Natural killer cell (primary cell): ENCODE results near the gene RPS6KA5. TPM values are rescaled to one million over a fixed set of nuclear protein-coding genes. Genes with fewer than 3 reads are reported as not detected.

Experiments used
- ATAC-seq, 3 donors: fragments of 150-1000 bp in 2 of 3; fragments of 200-7000 bp in 1 of 3; cut with Tn5 transposase; 1 replicate in 1 of 3; 2 replicates in 2 of 3; pipeline ENCODE4 v1.10.0; 2021; ENCODE audit warnings: mild to moderate bottlenecking in 2 of 3, moderate library complexity in 2 of 3
- DNase-seq, 2 donors: peaks; one replicate each; pipeline versions ENCODE4 v3.0.0 to v3.0.0-alpha.2; 2013 to 2021; ENCODE audit warnings: mixed read lengths in 1 of 2
- H3K27ac ChIP-seq: one replicate; pipeline ENCODE4 v1.5.1; 2013; ENCODE audit warnings: mild to moderate bottlenecking, low read length
- H3K27me3 ChIP-seq: one replicate; pipeline ENCODE4 v1.6.1; 2013; ENCODE audit warnings: low read length; ENCODE audit not compliant: control insufficient read depth, insufficient read depth
- H3K36me3 ChIP-seq: one replicate; pipeline ENCODE4 v1.6.1; 2013; ENCODE audit warnings: low read length; ENCODE audit not compliant: control insufficient read depth, insufficient read depth
- H3K4me1 ChIP-seq: one replicate; pipeline ENCODE4 v1.6.1; 2013; ENCODE audit warnings: low read length; ENCODE audit not compliant: control insufficient read depth, insufficient read depth
- H3K4me3 ChIP-seq: one replicate; pipeline ENCODE4 v1.5.1; 2013; ENCODE audit warnings: low read length
- H3K9me3 ChIP-seq: one replicate; pipeline ENCODE4 v1.6.1; 2013; ENCODE audit warnings: low read length; ENCODE audit not compliant: control insufficient read depth, insufficient read depth
- H3K27ac Mint-ChIP-seq, 2 donors: one replicate each; pipeline ENCODE4 v1.8.0; 2022; ENCODE audit warnings: mild to moderate bottlenecking in 2 of 2, mixed read lengths in 2 of 2, moderate library complexity in 1 of 2
- H3K27me3 Mint-ChIP-seq, 2 donors: one replicate each; pipeline ENCODE4 v1.8.0; 2022; ENCODE audit warnings: low read depth in 2 of 2, mixed read lengths in 2 of 2
- H3K36me3 Mint-ChIP-seq: one replicate; pipeline ENCODE4 v1.8.0; 2022; ENCODE audit warnings: mixed read lengths
- H3K4me1 Mint-ChIP-seq, 2 donors: one replicate each; pipeline ENCODE4 v1.8.0; 2022; ENCODE audit warnings: mixed read lengths in 2 of 2
- H3K4me3 Mint-ChIP-seq: one replicate; pipeline ENCODE4 v1.8.0; 2022; ENCODE audit warnings: mild to moderate bottlenecking, moderate library complexity, mixed read lengths
- H3K9me3 Mint-ChIP-seq, 2 donors: one replicate each; pipeline ENCODE4 v1.8.0; 2022; ENCODE audit warnings: mixed read lengths in 2 of 2
- WGBS: methylation state at CpG from one replicate; pipeline ENCODE4 v1.1.7; 2013; ENCODE audit warnings: missing lambda C conversion rate; ENCODE audit not compliant: insufficient coverage; 5-methylcytosine and 5-hydroxymethylcytosine counted together
- intact Hi-C: fragments of 100-400 bp; cut with micrococcal nuclease; formaldehyde crosslinking; loops from one replicate; pipeline ENCODE4 v1.14.2; 2022
- total RNA-seq, 4 donors: library from RNA; stranded (reverse); fragments of 120-200 nt in 1 of 4; gene quantifications; one replicate each; pipeline versions ENCODE4 v1.2.3 to v1.2.4, GENCODE V29; 2013 to 2022
- TF ChIP-seq, protein P1 (sequence below): fragments of 200-600 bp; IDR thresholded peaks from one replicate; pipeline ENCODE4 v1.8.0; 2022; ENCODE audit warnings: antibody characterized with exemption

The RPS6KA5 gene
- total RNA-seq, 3 donors from 2014 or later (not counting 1 experiment from before 2014, with no cell fraction given): 24.1 to 28.5 (median 27.9) TPM

DNA sequence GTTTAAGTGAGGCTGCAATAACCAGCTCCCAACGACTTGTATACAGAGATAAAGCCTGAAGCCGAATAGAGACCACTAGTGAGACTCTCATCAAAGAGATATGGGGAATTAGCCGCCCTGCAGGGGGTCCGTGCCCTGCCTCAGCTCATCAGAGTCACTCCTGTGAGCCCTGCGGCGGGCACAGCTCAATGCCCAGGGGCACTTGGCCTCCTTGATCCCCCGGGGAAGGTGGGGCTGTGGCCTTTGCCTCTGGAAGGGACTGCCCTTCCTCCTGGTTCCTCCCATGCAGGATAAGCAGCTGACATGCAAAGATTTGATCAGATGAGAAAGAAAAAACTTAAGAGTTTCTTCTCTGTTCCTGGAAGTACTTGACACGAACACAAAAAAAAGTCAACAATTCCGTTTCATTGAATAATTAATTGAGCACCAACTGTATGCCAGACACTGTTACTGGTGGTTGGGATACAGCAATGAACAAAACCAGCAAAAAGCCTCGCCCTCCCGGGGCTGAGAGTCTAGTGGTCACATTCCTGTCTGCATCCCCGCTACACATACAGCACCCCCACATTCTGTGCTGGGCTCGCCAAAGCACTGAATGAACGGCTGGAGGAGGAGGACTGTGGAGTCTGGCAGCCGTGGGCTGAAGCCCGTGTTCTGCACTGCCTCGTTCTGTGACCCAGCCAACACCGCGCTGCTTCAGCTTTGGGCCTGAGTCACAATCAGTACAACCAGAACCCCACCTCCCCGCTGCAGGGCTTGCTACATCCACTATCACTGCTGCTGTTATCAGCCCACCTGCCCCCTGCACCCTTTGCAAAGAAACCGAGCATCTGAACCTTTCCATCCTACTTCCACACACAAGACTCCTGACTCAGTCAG lies 254.5 kb downstream of the RPS6KA5 start:
- H3K9me3 ChIP-seq: no peaks in the 10 kb centered on the region
- no peak overlapping the region for H3K4me3 ChIP-seq
- Mint-ChIP-seq H3K27me3 (peaks cover 0 to 2% of the 10 kb centered on the region in 2 donors), H3K36me3 (no peaks in the 10 kb centered on the region), H3K27ac (no peak overlapping the region), H3K4me3 (no peak overlapping the region), H3K4me1 (peaks cover 6 to 7% of the 10 kb centered on the region in 2 donors), H3K9me3 (peaks cover 0 to 3% of the 10 kb centered on the region in 2 donors)
- intact Hi-C loops: no loop called here
- no peak overlapping the region for H3K27ac ChIP-seq
- no peaks in the 10 kb centered on the region for H3K27me3 ChIP-seq
- 89% methylated on average over 21 of the region's 21 CpGs for WGBS
- TF ChIP-seq, protein P1, sequence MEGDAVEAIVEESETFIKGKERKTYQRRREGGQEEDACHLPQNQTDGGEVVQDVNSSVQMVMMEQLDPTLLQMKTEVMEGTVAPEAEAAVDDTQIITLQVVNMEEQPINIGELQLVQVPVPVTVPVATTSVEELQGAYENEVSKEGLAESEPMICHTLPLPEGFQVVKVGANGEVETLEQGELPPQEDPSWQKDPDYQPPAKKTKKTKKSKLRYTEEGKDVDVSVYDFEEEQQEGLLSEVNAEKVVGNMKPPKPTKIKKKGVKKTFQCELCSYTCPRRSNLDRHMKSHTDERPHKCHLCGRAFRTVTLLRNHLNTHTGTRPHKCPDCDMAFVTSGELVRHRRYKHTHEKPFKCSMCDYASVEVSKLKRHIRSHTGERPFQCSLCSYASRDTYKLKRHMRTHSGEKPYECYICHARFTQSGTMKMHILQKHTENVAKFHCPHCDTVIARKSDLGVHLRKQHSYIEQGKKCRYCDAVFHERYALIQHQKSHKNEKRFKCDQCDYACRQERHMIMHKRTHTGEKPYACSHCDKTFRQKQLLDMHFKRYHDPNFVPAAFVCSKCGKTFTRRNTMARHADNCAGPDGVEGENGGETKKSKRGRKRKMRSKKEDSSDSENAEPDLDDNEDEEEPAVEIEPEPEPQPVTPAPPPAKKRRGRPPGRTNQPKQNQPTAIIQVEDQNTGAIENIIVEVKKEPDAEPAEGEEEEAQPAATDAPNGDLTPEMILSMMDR: no peak
- peaks cover 8% of the 10 kb centered on the region for H3K4me1 ChIP-seq
- no peaks in the 10 kb centered on the region for H3K36me3 ChIP-seq
- no peak for ATAC-seq
- no peak for DNase-seq

DNA sequence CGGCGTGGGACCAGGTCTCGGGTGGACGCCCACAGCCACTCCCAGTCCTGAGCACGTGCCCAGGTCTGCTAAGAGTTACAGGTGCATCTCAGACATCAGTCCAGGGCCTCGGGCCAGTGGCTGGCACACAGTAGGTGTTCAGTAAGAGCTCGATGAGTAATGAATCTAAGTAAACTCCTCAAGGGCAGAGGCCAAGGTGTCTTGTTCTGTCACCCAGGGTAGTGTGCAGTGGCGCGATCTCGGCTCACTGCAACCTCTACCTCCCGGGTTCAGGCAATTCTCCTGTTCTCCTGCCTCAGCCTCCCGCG lies 255.4 kb downstream of the RPS6KA5 start:
- DNase-seq: no peak
- Mint-ChIP-seq H3K4me3 (no peak overlapping the region), H3K4me1 (peaks cover 7 to 12% of the 10 kb centered on the region in 2 donors), H3K36me3 (no peaks in the 10 kb centered on the region), H3K27me3 (peaks cover 0 to 2% of the 10 kb centered on the region in 2 donors), H3K27ac (no peak overlapping the region), H3K9me3 (peaks cover 0 to 3% of the 10 kb centered on the region in 2 donors)
- 95% methylated on average over 13 of the region's 13 CpGs for WGBS
- Histone ChIP-seq H3K4me3 (no peak overlapping the region), H3K9me3 (no peaks in the 10 kb centered on the region), H3K4me1 (peaks cover 8% of the 10 kb centered on the region), H3K36me3 (no peaks in the 10 kb centered on the region), H3K27ac (no peak overlapping the region), H3K27me3 (no peaks in the 10 kb centered on the region)
- intact Hi-C loops: no loop called here
- ATAC-seq: no peak
- TF ChIP-seq, protein P1: no peak

DNA sequence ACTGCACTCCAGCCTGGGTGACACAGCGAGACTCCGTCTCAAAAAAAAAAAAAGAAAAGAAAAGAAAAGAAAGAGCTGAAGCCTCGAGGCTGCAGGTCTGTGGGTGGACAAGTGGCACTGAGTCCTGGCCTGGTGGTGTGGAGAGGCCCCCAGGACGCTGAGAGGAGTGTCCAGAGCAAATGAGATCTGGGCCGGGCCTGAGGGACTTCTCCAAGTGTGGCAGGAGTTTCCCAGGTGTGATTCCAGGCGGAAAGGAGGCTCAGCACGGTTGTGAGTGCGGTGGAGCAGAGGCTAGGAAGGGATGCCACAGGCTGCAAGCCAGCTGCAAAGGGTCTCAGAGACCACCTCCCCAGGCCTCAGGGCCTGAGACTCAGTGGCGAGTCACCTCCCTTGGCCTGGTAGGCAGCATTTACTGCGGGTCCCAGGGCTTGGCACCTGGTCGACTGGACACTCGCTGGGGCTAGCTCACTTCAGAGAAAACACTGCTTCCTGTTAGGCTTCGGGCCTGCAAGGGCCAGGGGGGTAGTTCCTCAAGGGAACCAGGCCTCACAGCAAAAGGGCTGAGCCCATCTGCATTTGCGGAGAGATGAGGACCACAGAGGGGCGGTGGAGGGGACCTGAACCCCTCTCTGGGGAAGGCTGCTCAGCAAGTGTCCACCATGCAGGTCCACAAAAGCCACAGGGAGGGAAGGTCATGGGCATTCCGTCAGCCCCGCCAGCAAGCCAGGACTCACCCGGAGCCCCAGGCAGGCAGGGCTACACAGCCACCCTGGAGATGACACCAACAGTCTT lies 256.0 kb downstream of the RPS6KA5 start:
- H3K9me3 Mint-ChIP-seq: peaks cover 0 to 3% of the 10 kb centered on the region in 2 donors
- Histone ChIP-seq H3K27ac (no peak overlapping the region), H3K27me3 (no peaks in the 10 kb centered on the region), H3K36me3 (no peaks in the 10 kb centered on the region), H3K9me3 (no peaks in the 10 kb centered on the region), H3K4me1 (peaks cover 8% of the 10 kb centered on the region), H3K4me3 (no peak overlapping the region)
- TF ChIP-seq, protein P1: no peak
- WGBS: 82% methylated on average over 18 of the region's 18 CpGs
- no peak overlapping the region for H3K4me3 Mint-ChIP-seq
- intact Hi-C loops: no loop called here
- no peak overlapping the region for H3K27ac Mint-ChIP-seq
- no peak for DNase-seq
- H3K36me3 Mint-ChIP-seq: no peaks in the 10 kb centered on the region
- H3K27me3 Mint-ChIP-seq: peaks cover 0 to 2% of the 10 kb centered on the region in 2 donors
- ATAC-seq: no peak
- H3K4me1 Mint-ChIP-seq: peaks cover 7 to 12% of the 10 kb centered on the region in 2 donors
